Panc1 (cell line): Measurements from ENCODE around the gene GLS. TPM values are rescaled to one million over a fixed set of nuclear protein-coding genes. Genes with fewer than 3 reads are reported as not detected.

Source experiments
- ATAC-seq: fragments of 200-7000 bp; cut with Tn5 transposase; 2 replicates; pipeline ENCODE4 v1.9.1; 2020; ENCODE audit warnings: mild to moderate bottlenecking, moderate library complexity
- BruUV-seq: library from RNA; stranded (reverse); fragments of 400-500 nt; replicated peaks from 2 replicates; lab custom pipeline; 2021; lab: Mats Ljungman, UMichigan
- CTCF ChIA-PET: fragments of 300-600 bp; sonication (Branson Sonifier 250); formaldehyde crosslinking; loops from one replicate; lab custom pipeline; 2022; ENCODE audit warnings: antibody characterized with exemption; lab: Charles Lee
- POLR2A ChIA-PET: fragments of 300-600 bp; sonication (Branson Sonifier 250); formaldehyde crosslinking; loops from one replicate; lab custom pipeline; 2022; ENCODE audit warnings: antibody characterized with exemption; lab: Charles Lee
- DNase-seq: peaks from one replicate; pipeline ENCODE4 v3.0.0-alpha.2; 2010; ENCODE audit warnings: low read depth, low spot score
- H3K27ac ChIP-seq: 2 replicates; pipeline ENCODE4 v1.5.1; 2011; ENCODE audit warnings: mild to moderate bottlenecking, low read length, inconsistent platforms
- H3K27me3 ChIP-seq: fragments of 200-500 bp; sonication (Bioruptor generic); 2 replicates; pipeline ENCODE4 v1.6.0; 2014; ENCODE audit warnings: low read length, inconsistent platforms; ENCODE audit not compliant: control insufficient read depth, insufficient read depth
- H3K36me3 ChIP-seq: fragments of 200-500 bp; sonication (Bioruptor generic); 2 replicates; pipeline ENCODE4 v1.5.1; 2014; ENCODE audit warnings: inconsistent platforms, mild to moderate bottlenecking, low read length, moderate library complexity; ENCODE audit not compliant: control insufficient read depth, insufficient read depth
- H3K4me1 ChIP-seq: 2 replicates; pipeline ENCODE4 v1.5.1; 2011; ENCODE audit warnings: inconsistent platforms, mild to moderate bottlenecking, low read length, moderate library complexity; ENCODE audit not compliant: control insufficient read depth, insufficient read depth
- H3K4me3 ChIP-seq, 2 experiments: 2 replicates each; pipeline ENCODE4 v1.5.1; 2011 to 2012; ENCODE audit warnings: low read depth in 2 of 2, low read length in 2 of 2, mild to moderate bottlenecking in 2 of 2, inconsistent platforms in 1 of 2, moderate library complexity in 1 of 2
- H3K9me3 ChIP-seq: fragments of 200-500 bp; sonication (Bioruptor generic); 2 replicates; pipeline ENCODE4 v1.5.1; 2014; ENCODE audit warnings: low read depth, mild to moderate bottlenecking, inconsistent platforms, low read length, moderate library complexity; ENCODE audit not compliant: control insufficient read depth, insufficient read depth
- CTCF ChIP-seq: fragments of 450-650 bp; IDR thresholded peaks from 2 replicates; pipeline ENCODE4 v1.5.1; 2017; ENCODE audit warnings: mild to moderate bottlenecking
- POLR2AphosphoS5 ChIP-seq: IDR thresholded peaks from 2 replicates; pipeline ENCODE4 v1.6.1; 2012; ENCODE audit warnings: mild to moderate bottlenecking, low read depth, low read length, moderate library complexity
- REST ChIP-seq, 2 experiments: IDR thresholded peaks; 2 replicates each; pipeline ENCODE4 v1.6.1; 2011 to 2012; ENCODE audit warnings: low read depth in 2 of 2, control low read depth in 1 of 2, low read length in 1 of 2, mild to moderate bottlenecking in 1 of 2, moderate library complexity in 1 of 2; ENCODE audit not compliant: insufficient read depth in 1 of 2
- SIN3A ChIP-seq: IDR thresholded peaks from 2 replicates; pipeline ENCODE4 v1.6.1; 2012; ENCODE audit warnings: low read depth, mild to moderate bottlenecking, low read length, moderate library complexity, borderline replicate concordance; ENCODE audit not compliant: insufficient read depth
- TCF7L2 ChIP-seq: IDR thresholded peaks from 2 replicates; pipeline ENCODE4 v1.6.1; 2011; ENCODE audit warnings: mild to moderate bottlenecking, low read depth, low read length, inconsistent platforms
- in situ Hi-C: cut with HindIII; loops from 2 replicates; pipeline ENCODE4 v1.10.0; 2016; ENCODE audit warnings: low sequenced_read_pairs, low pct_unique_long_range_greater_than_20kb
- intact Hi-C: fragments of 100-400 bp; cut with micrococcal nuclease; formaldehyde crosslinking; loops from one replicate; pipeline ENCODE4 v1.10.0; 2022; ENCODE audit not compliant: unreplicated experiment
- total RNA-seq: library from RNA; stranded (reverse); gene quantifications from one replicate; pipeline ENCODE4 v1.2.1, GENCODE V29; 2021; ENCODE audit not compliant: unreplicated experiment

Gene GLS
- total RNA-seq, 1 experiment from 2014 or later = 93.9 TPM

GRCh38 chr2:190834890-190835208 is 45.8 kb upstream of the GLS start:
- no peak for DNase-seq
- intact Hi-C loops = no loop called here
- no TSS peak for BruUV-seq
- Histone ChIP-seq H3K4me3 (no peak overlapping the region), H3K9me3 (no peaks in the 10 kb centered on the region), H3K27me3 (peaks cover 2% of the 10 kb centered on the region; the same call in 1 of the 2 replicates), H3K27ac (no peak overlapping the region), H3K4me1 (no peaks in the 10 kb centered on the region), H3K36me3 (no peaks in the 10 kb centered on the region)
- no peak for ATAC-seq
- no peak for TF ChIP-seq TCF7L2
- POLR2A ChIA-PET = no interaction called here
- in situ Hi-C loops = no loop called here
- CTCF ChIA-PET = no interaction called here

- no peak for TF ChIP-seq SIN3A
- no peak for TF ChIP-seq REST (IDR thresholded peaks at IDR 0.05; ENCODE audit: insufficient read depth in 1 of 2, low read depth in 2 of 2, low read length in 1 of 2)
- CTCF ChIA-PET = no interaction called here
- intact Hi-C loops (no loop called here), in situ Hi-C loops (no loop called here)
- Histone ChIP-seq H3K9me3 (no peaks in the 10 kb centered on the region), H3K4me3 (no peak overlapping the region), H3K27me3 (peaks cover 2% of the 10 kb centered on the region; the same call in 1 of the 2 replicates), H3K36me3 (no peaks in the 10 kb centered on the region), H3K4me1 (no peaks in the 10 kb centered on the region), H3K27ac (no peak overlapping the region)
- no peak for DNase-seq
- POLR2A ChIA-PET = no interaction called here
- ATAC-seq = no peak; the same call in 1 of the 2 replicates
- BruUV-seq = no TSS peak
Measured at GRCh38 chr2:190835303-190835930, 45.2 kb upstream of the GLS start.

GRCh38 chr2:190836767-190837166 is 43.9 kb upstream of the GLS start:
- Histone ChIP-seq H3K27me3 (peaks cover 2% of the 10 kb centered on the region; the same call in 1 of the 2 replicates), H3K4me1 (no peaks in the 10 kb centered on the region), H3K9me3 (no peaks in the 10 kb centered on the region), H3K36me3 (no peaks in the 10 kb centered on the region), H3K27ac (no peak overlapping the region), H3K4me3 (no peak overlapping the region)
- no peak for TF ChIP-seq TCF7L2
- no peak for TF ChIP-seq CTCF
- TF ChIP-seq REST (IDR thresholded peaks at IDR 0.05; ENCODE audit: insufficient read depth in 1 of 2, low read depth in 2 of 2, low read length in 1 of 2) = no peak
- no peak for TF ChIP-seq SIN3A
- no peak for TF ChIP-seq POLR2AphosphoS5
- intact Hi-C loops = no loop called here
- CTCF ChIA-PET = no interaction called here
- no peak for DNase-seq
- in situ Hi-C loops = no loop called here
- BruUV-seq = no TSS peak
- POLR2A ChIA-PET = no interaction called here
- no peak for ATAC-seq
